ENCODE data around the gene IPO11.

- TF ChIP-seq CTCF (conservative IDR thresholded peaks at IDR 0.05; ENCODE audit: low read depth, low read length): no peak
- TF ChIP-seq EZH2 (IDR thresholded peaks at IDR 0.05; ENCODE audit: borderline replicate concordance, low read depth, low read length, poor library complexity, severe bottlenecking): no peak
Observed at GRCh38 chr5:62486672-62487071, 74.1 kb downstream of the IPO11 start.

Measured in A673 (cell line).